GM23338 (cell line): ENCODE results near the gene ADAMTSL2. TPM values are rescaled to one million over a fixed set of nuclear protein-coding genes. Genes with fewer than 3 reads are reported as not detected.

Source experiments
- ATAC-seq: fragments of 200-7000 bp; cut with Tn5 transposase; 3 replicates; pipeline ENCODE4 v1.9.1; 2020
- DNase-seq: peaks from one replicate; pipeline ENCODE4 v3.0.0-alpha.2; 2015; ENCODE audit warnings: low spot score
- H2AFZ ChIP-seq: fragments of 200-600 bp; sonication (generic); 2 replicates; pipeline ENCODE4 v1.8.0; 2016; ENCODE audit warnings: antibody characterized with exemption, mild to moderate bottlenecking, moderate library complexity
- H3F3A ChIP-seq: fragments of 200-600 bp; sonication (generic); replicated peaks from 2 replicates; pipeline ENCODE4 v1.8.0; 2017; ENCODE audit warnings: antibody characterized with exemption, mixed run types, low read depth
- H3K27ac ChIP-seq: fragments of 200-600 bp; sonication (generic); 2 replicates; pipeline ENCODE4 v1.6.1; 2016; ENCODE audit warnings: low read depth
- H3K27me3 ChIP-seq: fragments of 200-600 bp; sonication (generic); 2 replicates; pipeline ENCODE4 v1.8.0; 2016; ENCODE audit warnings: mild to moderate bottlenecking, mixed run types, moderate library complexity; ENCODE audit not compliant: insufficient read depth
- H3K36me3 ChIP-seq: fragments of 200-600 bp; sonication (generic); 2 replicates; pipeline ENCODE4 v1.8.0; 2016; ENCODE audit warnings: mild to moderate bottlenecking; ENCODE audit not compliant: insufficient read depth
- H3K4me1 ChIP-seq: fragments of 200-600 bp; sonication (generic); 2 replicates; pipeline ENCODE4 v1.8.0; 2016; ENCODE audit warnings: mild to moderate bottlenecking, moderate library complexity; ENCODE audit not compliant: insufficient read depth
- H3K4me2 ChIP-seq: fragments of 200-600 bp; sonication (generic); 2 replicates; pipeline ENCODE4 v1.7.1; 2017; ENCODE audit warnings: mixed run types
- H3K4me3 ChIP-seq: fragments of 200-600 bp; sonication (generic); 2 replicates; pipeline ENCODE4 v1.6.1; 2016; ENCODE audit warnings: mixed run types
- H3K79me2 ChIP-seq: fragments of 200-600 bp; sonication (generic); replicated peaks from 2 replicates; pipeline ENCODE4 v1.8.0; 2017; ENCODE audit warnings: mild to moderate bottlenecking; ENCODE audit not compliant: insufficient read depth
- H3K9me2 ChIP-seq: fragments of 200-600 bp; sonication (generic); 2 replicates; pipeline ENCODE4 v1.8.0; 2017; ENCODE audit not compliant: insufficient read depth
- H4K20me1 ChIP-seq: fragments of 200-600 bp; sonication (generic); replicated peaks from 2 replicates; pipeline ENCODE4 v1.8.0; 2017; ENCODE audit warnings: mild to moderate bottlenecking; ENCODE audit not compliant: insufficient read depth
- H3K27ac Mint-ChIP-seq: 2 replicates; pipeline ENCODE4 v1.8.0; 2020; ENCODE audit warnings: inconsistent platforms, mild to moderate bottlenecking, moderate library complexity, mixed read lengths
- H3K27me3 Mint-ChIP-seq: 3 replicates; pipeline ENCODE4 v1.8.0; 2022; ENCODE audit warnings: low read depth, mild to moderate bottlenecking, moderate library complexity, mixed read lengths, inconsistent platforms; ENCODE audit not compliant: insufficient read depth, poor library complexity
- H3K36me3 Mint-ChIP-seq: 3 replicates; pipeline ENCODE4 v1.8.0; 2021; ENCODE audit warnings: low read depth, mild to moderate bottlenecking, inconsistent platforms, moderate library complexity, mixed read lengths
- H3K4me1 Mint-ChIP-seq: 3 replicates; pipeline ENCODE4 v1.8.0; 2020; ENCODE audit warnings: mild to moderate bottlenecking, inconsistent platforms, mixed read lengths
- H3K4me3 Mint-ChIP-seq: 3 replicates; pipeline ENCODE4 v1.8.0; 2021; ENCODE audit warnings: moderate library complexity, mild to moderate bottlenecking, inconsistent platforms, mixed read lengths
- H3K9me3 Mint-ChIP-seq: 3 replicates; pipeline ENCODE4 v1.8.0; 2020; ENCODE audit warnings: moderate library complexity, mild to moderate bottlenecking, inconsistent platforms, mixed read lengths
- CREB1 ChIP-seq: fragments of 250-450 bp; sonication (Bioruptor Pico); IDR thresholded peaks from 2 replicates; pipeline ENCODE4 v1.5.0; 2020; ENCODE audit warnings: low read depth, mild to moderate bottlenecking, moderate library complexity
- ETS1 ChIP-seq: IDR thresholded peaks from 2 replicates; pipeline ENCODE4 v1.6.1; 2016; ENCODE audit warnings: antibody characterized with exemption
- EZH2 ChIP-seq: fragments of 200-600 bp; sonication (generic); IDR thresholded peaks from one replicate; pipeline ENCODE4 v1.8.0; 2017; ENCODE audit warnings: antibody characterized with exemption, mild to moderate bottlenecking, low read depth; ENCODE audit not compliant: unreplicated experiment
- EZH2phosphoT487 ChIP-seq: fragments of 200-600 bp; sonication (generic); IDR thresholded peaks from one replicate; pipeline ENCODE4 v1.8.1; 2018; ENCODE audit warnings: antibody characterized with exemption; ENCODE audit not compliant: unreplicated experiment
- JUNB ChIP-seq: IDR thresholded peaks from one replicate; pipeline ENCODE4 v1.6.1; 2016; ENCODE audit warnings: antibody characterized with exemption; ENCODE audit not compliant: unreplicated experiment
- NANOG ChIP-seq: IDR thresholded peaks from 2 replicates; pipeline ENCODE4 v1.6.1; 2016; ENCODE audit warnings: antibody characterized with exemption, borderline replicate concordance
- POLR2AphosphoS5 ChIP-seq: IDR thresholded peaks from 2 replicates; pipeline ENCODE4 v1.6.1; 2016; ENCODE audit warnings: antibody characterized with exemption, low read depth
- STAT1 ChIP-seq: IDR thresholded peaks from one replicate; pipeline ENCODE4 v1.6.1; 2016; ENCODE audit warnings: antibody characterized with exemption; ENCODE audit not compliant: unreplicated experiment
- ZNF114 ChIP-seq: fragments of 250-450 bp; sonication (Bioruptor Pico); IDR thresholded peaks from 2 replicates; pipeline ENCODE4 v1.5.0; 2020; ENCODE audit warnings: mild to moderate bottlenecking, moderate library complexity
- ZNF331 ChIP-seq: fragments of 250-450 bp; sonication (Bioruptor Pico); IDR thresholded peaks from 2 replicates; pipeline ENCODE4 v1.5.0; 2020; ENCODE audit warnings: low read depth, mild to moderate bottlenecking, moderate library complexity
- polyA plus RNA-seq: library from polyadenylated mRNA; unstranded; fragments of >200 nt; fragmentation: Nextera tagmentation; extraction: Ambion mirVana; gene quantifications from 2 replicates; pipeline ENCODE4 v1.2.1, GENCODE V29; 2016
- total RNA-seq: library from RNA; depleted of rRNA; stranded (reverse); fragments of >200 nt; shearing (Covaris generic); gene quantifications from 2 replicates; pipeline ENCODE4 v1.2.3, GENCODE V29; 2014
- TF ChIP-seq, protein P1 (sequence below): IDR thresholded peaks from one replicate; pipeline ENCODE4 v1.6.1; 2018; ENCODE audit warnings: antibody characterized with exemption; ENCODE audit not compliant: unreplicated experiment
- TF ChIP-seq, protein P2 (sequence below): fragments of 250-450 bp; sonication (Bioruptor Pico); IDR thresholded peaks from 2 replicates; pipeline ENCODE4 v1.5.0; 2020; ENCODE audit warnings: mild to moderate bottlenecking, moderate library complexity
- TF ChIP-seq, protein P3 (sequence below), 2 experiments: fragments of 200-600 bp in 1 of 2; sonication (generic) in 1 of 2; conservative IDR thresholded peaks; 2 replicates each; pipeline versions ENCODE4 v1.5.1 to v1.6.1; 2016 to 2017; ENCODE audit warnings: antibody characterized with exemption in 2 of 2, low read depth in 2 of 2, mild to moderate bottlenecking in 2 of 2, moderate library complexity in 1 of 2

Gene ADAMTSL2
- total and polyA plus RNA-seq, 2 experiments from 2014 or later: 0.15 to 0.66 TPM

DNA sequence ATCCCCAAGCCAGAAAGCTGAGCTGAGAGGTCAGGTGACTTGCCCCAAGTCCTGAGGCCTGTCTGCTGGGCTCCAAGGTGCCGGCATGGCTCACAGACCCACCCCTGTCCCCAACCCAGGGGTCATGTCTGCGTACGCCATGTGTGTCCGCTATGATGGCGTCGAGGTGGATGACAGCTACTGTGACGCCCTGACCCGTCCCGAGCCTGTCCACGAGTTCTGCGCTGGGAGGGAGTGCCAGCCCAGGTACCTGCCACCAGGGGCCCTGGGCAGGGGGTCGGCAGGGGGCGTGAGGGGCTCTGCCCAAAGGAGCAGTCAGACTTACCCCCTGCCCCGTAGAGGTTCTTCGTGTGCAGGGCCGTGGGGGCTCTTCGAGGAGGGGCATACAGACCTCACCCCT, 32.3 kb downstream of the ADAMTSL2 start (continued):
- TF ChIP-seq, protein P1, sequence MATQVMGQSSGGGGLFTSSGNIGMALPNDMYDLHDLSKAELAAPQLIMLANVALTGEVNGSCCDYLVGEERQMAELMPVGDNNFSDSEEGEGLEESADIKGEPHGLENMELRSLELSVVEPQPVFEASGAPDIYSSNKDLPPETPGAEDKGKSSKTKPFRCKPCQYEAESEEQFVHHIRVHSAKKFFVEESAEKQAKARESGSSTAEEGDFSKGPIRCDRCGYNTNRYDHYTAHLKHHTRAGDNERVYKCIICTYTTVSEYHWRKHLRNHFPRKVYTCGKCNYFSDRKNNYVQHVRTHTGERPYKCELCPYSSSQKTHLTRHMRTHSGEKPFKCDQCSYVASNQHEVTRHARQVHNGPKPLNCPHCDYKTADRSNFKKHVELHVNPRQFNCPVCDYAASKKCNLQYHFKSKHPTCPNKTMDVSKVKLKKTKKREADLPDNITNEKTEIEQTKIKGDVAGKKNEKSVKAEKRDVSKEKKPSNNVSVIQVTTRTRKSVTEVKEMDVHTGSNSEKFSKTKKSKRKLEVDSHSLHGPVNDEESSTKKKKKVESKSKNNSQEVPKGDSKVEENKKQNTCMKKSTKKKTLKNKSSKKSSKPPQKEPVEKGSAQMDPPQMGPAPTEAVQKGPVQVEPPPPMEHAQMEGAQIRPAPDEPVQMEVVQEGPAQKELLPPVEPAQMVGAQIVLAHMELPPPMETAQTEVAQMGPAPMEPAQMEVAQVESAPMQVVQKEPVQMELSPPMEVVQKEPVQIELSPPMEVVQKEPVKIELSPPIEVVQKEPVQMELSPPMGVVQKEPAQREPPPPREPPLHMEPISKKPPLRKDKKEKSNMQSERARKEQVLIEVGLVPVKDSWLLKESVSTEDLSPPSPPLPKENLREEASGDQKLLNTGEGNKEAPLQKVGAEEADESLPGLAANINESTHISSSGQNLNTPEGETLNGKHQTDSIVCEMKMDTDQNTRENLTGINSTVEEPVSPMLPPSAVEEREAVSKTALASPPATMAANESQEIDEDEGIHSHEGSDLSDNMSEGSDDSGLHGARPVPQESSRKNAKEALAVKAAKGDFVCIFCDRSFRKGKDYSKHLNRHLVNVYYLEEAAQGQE: no peak
- TF ChIP-seq CREB1 (CRISPR knock-in tag): no peak
- no peak for TF ChIP-seq NANOG

DNA sequence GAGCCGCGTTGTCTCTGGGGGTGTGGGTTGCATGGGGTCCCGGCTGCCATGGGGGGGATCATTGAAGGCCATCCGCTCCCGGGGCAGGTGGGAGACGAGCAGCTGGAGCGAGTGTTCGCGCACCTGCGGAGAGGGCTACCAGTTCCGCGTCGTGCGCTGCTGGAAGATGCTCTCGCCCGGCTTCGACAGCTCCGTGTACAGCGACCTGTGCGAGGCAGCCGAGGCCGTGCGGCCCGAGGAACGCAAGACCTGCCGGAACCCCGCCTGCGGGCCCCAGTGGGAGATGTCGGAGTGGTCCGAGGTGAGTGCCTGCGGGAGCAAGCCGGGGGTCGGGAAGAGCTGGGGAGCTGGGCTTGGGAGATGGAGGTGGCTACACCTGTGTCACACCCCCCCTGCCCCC, 33.7 kb downstream of the ADAMTSL2 start:
- ATAC-seq (no peak), DNase-seq (no peak)
- Mint-ChIP-seq H3K36me3 (no peaks in the 10 kb centered on the region; the same call in 2 of the 3 replicates), H3K4me1 (peaks cover 17% of the 10 kb centered on the region), H3K4me3 (no peak overlapping the region), H3K27me3 (peaks cover 3% of the 10 kb centered on the region), H3K27ac (no peak overlapping the region), H3K9me3 (no peaks in the 10 kb centered on the region)
- no peak overlapping the region for H3K4me3 ChIP-seq
- no peaks in the 10 kb centered on the region for H3K27me3 ChIP-seq
- no peak overlapping the region for H2AFZ ChIP-seq
- no peaks in the 10 kb centered on the region for H3K79me2 ChIP-seq
- H4K20me1 ChIP-seq: no peaks in the 10 kb centered on the region
- no peaks in the 10 kb centered on the region for H3K9me2 ChIP-seq
- no peaks in the 10 kb centered on the region for H3K4me1 ChIP-seq
- H3K27ac ChIP-seq: no peak overlapping the region
- H3K36me3 ChIP-seq: no peaks in the 10 kb centered on the region
- no peak overlapping the region for H3K4me2 ChIP-seq
- H3F3A ChIP-seq: no peaks in the 10 kb centered on the region
- TF ChIP-seq STAT1 (no peak), EZH2 (no peak), POLR2AphosphoS5 (no peak), ZNF331 (no peak), ETS1 (no peak), CREB1 (CRISPR knock-in tag) (no peak), NANOG (no peak), EZH2phosphoT487 (no peak), JUNB (no peak), ZNF114 (CRISPR knock-in tag) (no peak)
- TF ChIP-seq, protein P2, sequence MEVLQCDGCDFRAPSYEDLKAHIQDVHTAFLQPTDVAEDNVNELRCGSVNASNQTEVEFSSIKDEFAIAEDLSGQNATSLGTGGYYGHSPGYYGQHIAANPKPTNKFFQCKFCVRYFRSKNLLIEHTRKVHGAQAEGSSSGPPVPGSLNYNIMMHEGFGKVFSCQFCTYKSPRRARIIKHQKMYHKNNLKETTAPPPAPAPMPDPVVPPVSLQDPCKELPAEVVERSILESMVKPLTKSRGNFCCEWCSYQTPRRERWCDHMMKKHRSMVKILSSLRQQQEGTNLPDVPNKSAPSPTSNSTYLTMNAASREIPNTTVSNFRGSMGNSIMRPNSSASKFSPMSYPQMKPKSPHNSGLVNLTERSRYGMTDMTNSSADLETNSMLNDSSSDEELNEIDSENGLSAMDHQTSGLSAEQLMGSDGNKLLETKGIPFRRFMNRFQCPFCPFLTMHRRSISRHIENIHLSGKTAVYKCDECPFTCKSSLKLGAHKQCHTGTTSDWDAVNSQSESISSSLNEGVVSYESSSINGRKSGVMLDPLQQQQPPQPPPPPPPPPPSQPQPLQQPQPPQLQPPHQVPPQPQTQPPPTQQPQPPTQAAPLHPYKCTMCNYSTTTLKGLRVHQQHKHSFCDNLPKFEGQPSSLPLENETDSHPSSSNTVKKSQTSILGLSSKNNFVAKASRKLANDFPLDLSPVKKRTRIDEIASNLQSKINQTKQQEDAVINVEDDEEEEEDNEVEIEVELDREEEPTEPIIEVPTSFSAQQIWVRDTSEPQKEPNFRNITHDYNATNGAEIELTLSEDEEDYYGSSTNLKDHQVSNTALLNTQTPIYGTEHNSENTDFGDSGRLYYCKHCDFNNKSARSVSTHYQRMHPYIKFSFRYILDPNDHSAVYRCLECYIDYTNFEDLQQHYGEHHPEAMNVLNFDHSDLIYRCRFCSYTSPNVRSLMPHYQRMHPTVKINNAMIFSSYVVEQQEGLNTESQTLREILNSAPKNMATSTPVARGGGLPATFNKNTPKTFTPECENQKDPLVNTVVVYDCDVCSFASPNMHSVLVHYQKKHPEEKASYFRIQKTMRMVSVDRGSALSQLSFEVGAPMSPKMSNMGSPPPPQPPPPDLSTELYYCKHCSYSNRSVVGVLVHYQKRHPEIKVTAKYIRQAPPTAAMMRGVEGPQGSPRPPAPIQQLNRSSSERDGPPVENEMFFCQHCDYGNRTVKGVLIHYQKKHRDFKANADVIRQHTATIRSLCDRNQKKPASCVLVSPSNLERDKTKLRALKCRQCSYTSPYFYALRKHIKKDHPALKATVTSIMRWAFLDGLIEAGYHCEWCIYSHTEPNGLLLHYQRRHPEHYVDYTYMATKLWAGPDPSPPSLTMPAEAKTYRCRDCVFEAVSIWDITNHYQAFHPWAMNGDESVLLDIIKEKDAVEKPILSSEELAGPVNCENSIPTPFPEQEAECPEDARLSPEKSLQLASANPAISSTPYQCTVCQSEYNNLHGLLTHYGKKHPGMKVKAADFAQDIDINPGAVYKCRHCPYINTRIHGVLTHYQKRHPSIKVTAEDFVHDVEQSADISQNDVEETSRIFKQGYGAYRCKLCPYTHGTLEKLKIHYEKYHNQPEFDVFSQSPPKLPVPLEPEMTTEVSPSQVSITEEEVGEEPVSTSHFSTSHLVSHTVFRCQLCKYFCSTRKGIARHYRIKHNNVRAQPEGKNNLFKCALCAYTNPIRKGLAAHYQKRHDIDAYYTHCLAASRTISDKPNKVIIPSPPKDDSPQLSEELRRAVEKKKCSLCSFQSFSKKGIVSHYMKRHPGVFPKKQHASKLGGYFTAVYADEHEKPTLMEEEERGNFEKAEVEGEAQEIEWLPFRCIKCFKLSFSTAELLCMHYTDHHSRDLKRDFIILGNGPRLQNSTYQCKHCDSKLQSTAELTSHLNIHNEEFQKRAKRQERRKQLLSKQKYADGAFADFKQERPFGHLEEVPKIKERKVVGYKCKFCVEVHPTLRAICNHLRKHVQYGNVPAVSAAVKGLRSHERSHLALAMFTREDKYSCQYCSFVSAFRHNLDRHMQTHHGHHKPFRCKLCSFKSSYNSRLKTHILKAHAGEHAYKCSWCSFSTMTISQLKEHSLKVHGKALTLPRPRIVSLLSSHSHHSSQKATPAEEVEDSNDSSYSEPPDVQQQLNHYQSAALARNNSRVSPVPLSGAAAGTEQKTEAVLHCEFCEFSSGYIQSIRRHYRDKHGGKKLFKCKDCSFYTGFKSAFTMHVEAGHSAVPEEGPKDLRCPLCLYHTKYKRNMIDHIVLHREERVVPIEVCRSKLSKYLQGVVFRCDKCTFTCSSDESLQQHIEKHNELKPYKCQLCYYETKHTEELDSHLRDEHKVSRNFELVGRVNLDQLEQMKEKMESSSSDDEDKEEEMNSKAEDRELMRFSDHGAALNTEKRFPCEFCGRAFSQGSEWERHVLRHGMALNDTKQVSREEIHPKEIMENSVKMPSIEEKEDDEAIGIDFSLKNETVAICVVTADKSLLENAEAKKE (CRISPR knock-in tag): no peak
- TF ChIP-seq, protein P3, sequence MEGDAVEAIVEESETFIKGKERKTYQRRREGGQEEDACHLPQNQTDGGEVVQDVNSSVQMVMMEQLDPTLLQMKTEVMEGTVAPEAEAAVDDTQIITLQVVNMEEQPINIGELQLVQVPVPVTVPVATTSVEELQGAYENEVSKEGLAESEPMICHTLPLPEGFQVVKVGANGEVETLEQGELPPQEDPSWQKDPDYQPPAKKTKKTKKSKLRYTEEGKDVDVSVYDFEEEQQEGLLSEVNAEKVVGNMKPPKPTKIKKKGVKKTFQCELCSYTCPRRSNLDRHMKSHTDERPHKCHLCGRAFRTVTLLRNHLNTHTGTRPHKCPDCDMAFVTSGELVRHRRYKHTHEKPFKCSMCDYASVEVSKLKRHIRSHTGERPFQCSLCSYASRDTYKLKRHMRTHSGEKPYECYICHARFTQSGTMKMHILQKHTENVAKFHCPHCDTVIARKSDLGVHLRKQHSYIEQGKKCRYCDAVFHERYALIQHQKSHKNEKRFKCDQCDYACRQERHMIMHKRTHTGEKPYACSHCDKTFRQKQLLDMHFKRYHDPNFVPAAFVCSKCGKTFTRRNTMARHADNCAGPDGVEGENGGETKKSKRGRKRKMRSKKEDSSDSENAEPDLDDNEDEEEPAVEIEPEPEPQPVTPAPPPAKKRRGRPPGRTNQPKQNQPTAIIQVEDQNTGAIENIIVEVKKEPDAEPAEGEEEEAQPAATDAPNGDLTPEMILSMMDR (conservative IDR thresholded peaks at IDR 0.05; ENCODE audit: low read depth in 2 of 2): no peak
